Measurements from ENCODE around the gene CCNF.

The CCNF gene

GRCh38 chr16:2487517-2487842 is 58.2 kb downstream of the CCNF start:
- H3K36me3 ChIP-seq (ENCODE audit: control insufficient read depth in 2 of 2, insufficient read depth in 1 of 2, low read length in 2 of 2): peaks cover 0 to 8% of the 10 kb centered on the region in 2 experiments; a peak in 2 of 3 replicates
- ChIA-PET CTCF (interaction anchor here (2.4 kb wide), 1 partner anchor 14 kb away, joined by 24 read pairs; no protein-coding TSS in a partner anchor), POLR2A (no interaction called here)
- no peak for TF ChIP-seq ZNF529 (tag by site-specific recombination; IDR thresholded peaks at IDR 0.05; ENCODE audit: insufficient replicate concordance)
- TF ChIP-seq ZNF521 (tag by site-specific recombination; IDR thresholded peaks at IDR 0.05): no peak
- TF ChIP-seq CTCF (tag by site-specific recombination; IDR thresholded peaks at IDR 0.05): no peak
- TF ChIP-seq ZNF391 (tag by site-specific recombination; IDR thresholded peaks at IDR 0.05; ENCODE audit: borderline replicate concordance, low read depth): no peak
- TF ChIP-seq ZNF600 (tag by site-specific recombination; IDR thresholded peaks at IDR 0.05): peak; percentile 99
- peak; percentile 30; the same call in 1 of the 2 replicates for TF ChIP-seq ZBTB6 (tag by site-specific recombination; IDR thresholded peaks at IDR 0.05)
- TF ChIP-seq ZNF354C (tag by site-specific recombination; IDR thresholded peaks at IDR 0.05; ENCODE audit: borderline replicate concordance, low read depth): no peak
- TF ChIP-seq ZNF692 (tag by site-specific recombination; IDR thresholded peaks at IDR 0.05): no peak
- TF ChIP-seq ZNF169 (tag by site-specific recombination; IDR thresholded peaks at IDR 0.05): no peak
- no peak for TF ChIP-seq PATZ1 (tag by site-specific recombination; IDR thresholded peaks at IDR 0.05)
- no peaks in the 10 kb centered on the region for H3K9me3 ChIP-seq (ENCODE audit: control insufficient read depth, insufficient read depth, low read depth, low read length)
- H3K4me1 ChIP-seq (ENCODE audit: control insufficient read depth, insufficient read depth, low read length): no peaks in the 10 kb centered on the region; the same call in 1 of the 2 replicates
- H3K4me3 ChIP-seq (ENCODE audit: low read depth, low read length): no peak overlapping the region
- no peak overlapping the region for H3K27ac ChIP-seq (ENCODE audit: extremely low read depth, low read depth, low read length)

- Histone ChIP-seq H3K27ac (ENCODE audit: extremely low read depth, low read depth, low read length) (no peak overlapping the region), H3K4me3 (ENCODE audit: low read depth, low read length) (no peak overlapping the region), H3K9me3 (ENCODE audit: control insufficient read depth, insufficient read depth, low read depth, low read length) (no peaks in the 10 kb centered on the region), H3K4me1 (ENCODE audit: control insufficient read depth, insufficient read depth, low read length) (no peaks in the 10 kb centered on the region; the same call in 1 of the 2 replicates), H3K36me3 (ENCODE audit: control insufficient read depth in 2 of 2, insufficient read depth in 1 of 2, low read length in 2 of 2) (peaks cover 0 to 8% of the 10 kb centered on the region in 2 experiments; a peak in 2 of 3 replicates)
- TF ChIP-seq ZNF350 (tag by site-specific recombination; IDR thresholded peaks at IDR 0.05) (no peak), ZNF596 (tag by site-specific recombination; IDR thresholded peaks at IDR 0.05) (no peak), KLF17 (tag by site-specific recombination; IDR thresholded peaks at IDR 0.05) (no peak), EGR2 (tag by site-specific recombination; IDR thresholded peaks at IDR 0.05; ENCODE audit: low read depth) (peak; percentile 82), SP2 (tag by site-specific recombination; IDR thresholded peaks at IDR 0.05) (0 out of 2 replicates have a peak, but pooled peaks have one; percentile 10), YY2 (tag by site-specific recombination; IDR thresholded peaks at IDR 0.05) (no peak), TCF7L2 (IDR thresholded peaks at IDR 0.05; ENCODE audit: borderline replicate concordance, low read depth, low read length) (no peak), INSM2 (tag by site-specific recombination; IDR thresholded peaks at IDR 0.05) (no peak), ZFHX2 (tag by site-specific recombination; conservative IDR thresholded peaks at IDR 0.05) (peak; percentile 86)
- CTCF ChIA-PET: interaction anchor here (2.4 kb wide), 1 partner anchor 13 kb away, joined by 24 read pairs; no protein-coding TSS in a partner anchor
- POLR2A ChIA-PET: interaction anchor here (1.2 kb wide), 1 partner anchor 13 kb away, joined by 3 read pairs; the partner anchor contains the start of gene TBC1D24
Observed at GRCh38 chr16:2487903-2488531, 58.8 kb downstream of the CCNF start.

All from HEK293 (cell line).